IMR-90 (cell line): ENCODE data around the gene DUS2. TPM values are rescaled to one million over a fixed set of nuclear protein-coding genes. Genes with fewer than 3 reads are reported as not detected.
A peak's percentile ranks its signal among the peaks of the same experiment; 100 is the strongest.

Experiments used
- ATAC-seq: fragments of 200-7000 bp; cut with Tn5 transposase; 2 replicates; pipeline ENCODE4 v1.9.1; 2020; ENCODE audit warnings: low read depth, mild to moderate bottlenecking, moderate library complexity
- BruUV-seq: library from RNA; stranded (reverse); fragments of 400-500 nt; replicated peaks from 2 replicates; lab custom pipeline; 2021; lab: Mats Ljungman, UMichigan
- CTCF ChIA-PET: fragments of 300-600 bp; formaldehyde crosslinking; extraction: SDS; loops from one replicate; lab custom pipeline; 2021; ENCODE audit warnings: antibody characterized with exemption; lab: Yijun Ruan, JAX
- POLR2A ChIA-PET: fragments of 300-600 bp; sonication (Branson Sonifier 250); formaldehyde crosslinking; loops from one replicate; lab custom pipeline; 2022; ENCODE audit warnings: antibody characterized with exemption; ENCODE audit not compliant: unreplicated experiment; lab: Charles Lee
- DNase-seq: peaks from one replicate; pipeline ENCODE4 v3.0.0; 2013
- H2AFZ ChIP-seq: replicated peaks from 2 replicates; pipeline ENCODE3; 2013; ENCODE audit warnings: low read length, mild to moderate bottlenecking; ENCODE audit not compliant: poor library complexity
- H2AK5ac ChIP-seq: 2 replicates; pipeline ENCODE4 v1.6.1; 2013; ENCODE audit warnings: low read depth, low read length, inconsistent platforms
- H2AK9ac ChIP-seq: replicated peaks from 2 replicates; pipeline ENCODE3; 2013; ENCODE audit warnings: mild to moderate bottlenecking, low read depth, low read length, moderate library complexity; ENCODE audit not compliant: poor library complexity
- H2BK120ac ChIP-seq: 2 replicates; pipeline ENCODE4 v1.6.1; 2013; ENCODE audit warnings: low read depth, low read length, inconsistent platforms
- H2BK15ac ChIP-seq: 3 replicates; pipeline ENCODE4 v1.6.1; 2013; ENCODE audit warnings: low read depth, low read length, inconsistent platforms
- H2BK20ac ChIP-seq: 2 replicates; pipeline ENCODE4 v1.6.1; 2013; ENCODE audit warnings: low read depth, mild to moderate bottlenecking, inconsistent platforms, low read length, moderate library complexity
- H2BK5ac ChIP-seq: 2 replicates; pipeline ENCODE4 v1.6.1; 2013; ENCODE audit warnings: mild to moderate bottlenecking, low read depth, low read length, inconsistent platforms; ENCODE audit not compliant: poor library complexity, severe bottlenecking
- H3K14ac ChIP-seq: replicated peaks from 2 replicates; pipeline ENCODE4 v1.6.1; 2013; ENCODE audit warnings: low read depth, low read length, inconsistent platforms
- H3K18ac ChIP-seq: 2 replicates; pipeline ENCODE4 v1.6.1; 2013; ENCODE audit warnings: low read depth, low read length, control low read depth
- H3K23ac ChIP-seq: 2 replicates; pipeline ENCODE4 v1.6.1; 2013; ENCODE audit warnings: low read depth, low read length, inconsistent platforms
- H3K27ac ChIP-seq: 2 replicates; pipeline ENCODE4 v1.5.1; 2013; ENCODE audit warnings: mild to moderate bottlenecking, control low read depth, low read length; ENCODE audit not compliant: insufficient read depth
- H3K27me3 ChIP-seq: 2 replicates; pipeline ENCODE4 v1.6.1; 2013; ENCODE audit warnings: low read length; ENCODE audit not compliant: control insufficient read depth, insufficient read depth
- H3K36me3 ChIP-seq: 2 replicates; pipeline ENCODE4 v1.6.1; 2013; ENCODE audit warnings: low read length, mixed read lengths; ENCODE audit not compliant: control insufficient read depth, insufficient read depth
- H3K4ac ChIP-seq: 2 replicates; pipeline ENCODE4 v1.6.1; 2013; ENCODE audit warnings: low read depth, low read length, inconsistent platforms
- H3K4me1 ChIP-seq: 2 replicates; pipeline ENCODE4 v1.6.1; 2013; ENCODE audit warnings: low read length, mixed read lengths; ENCODE audit not compliant: control insufficient read depth, insufficient read depth
- H3K4me2 ChIP-seq: 2 replicates; pipeline ENCODE4 v1.6.1; 2013; ENCODE audit warnings: low read depth, mild to moderate bottlenecking, control low read depth, low read length, moderate library complexity
- H3K4me3 ChIP-seq: 2 replicates; pipeline ENCODE4 v1.5.1; 2013; ENCODE audit warnings: low read depth, mild to moderate bottlenecking, control low read depth, low read length, moderate library complexity; ENCODE audit not compliant: insufficient read depth
- H3K56ac ChIP-seq: 2 replicates; pipeline ENCODE4 v1.6.1; 2013; ENCODE audit warnings: low read length, inconsistent platforms; ENCODE audit not compliant: insufficient read depth; ENCODE audit errors: extremely low read depth
- H3K79me1 ChIP-seq, 2 experiments: 2 replicates each; pipeline ENCODE4 v1.6.1; 2013; ENCODE audit warnings: low read length in 2 of 2, inconsistent platforms in 1 of 2, low read depth in 1 of 2
- H3K9ac ChIP-seq: 2 replicates; pipeline ENCODE4 v1.6.1; 2013; ENCODE audit warnings: low read depth, low read length, control low read depth
- H3K9me1 ChIP-seq: 2 replicates; pipeline ENCODE4 v1.6.1; 2013; ENCODE audit warnings: low read length, inconsistent platforms; ENCODE audit not compliant: insufficient read depth
- H3K9me3 ChIP-seq: 2 replicates; pipeline ENCODE4 v1.6.1; 2013; ENCODE audit warnings: low read length; ENCODE audit not compliant: control insufficient read depth, insufficient read depth
- H4K20me1 ChIP-seq: 2 replicates; pipeline ENCODE4 v1.6.1; 2013; ENCODE audit warnings: low read length, inconsistent platforms; ENCODE audit not compliant: insufficient read depth
- H4K5ac ChIP-seq: 2 replicates; pipeline ENCODE4 v1.6.1; 2013; ENCODE audit warnings: mild to moderate bottlenecking, low read depth, low read length, control low read depth
- H4K8ac ChIP-seq, 2 experiments: 2 replicates each; pipeline ENCODE4 v1.6.1; 2013; ENCODE audit warnings: low read depth in 2 of 2, low read length in 2 of 2, control low read depth in 1 of 2, inconsistent platforms in 1 of 2
- H4K91ac ChIP-seq: 2 replicates; pipeline ENCODE4 v1.6.1; 2013; ENCODE audit warnings: low read depth, low read length, inconsistent platforms; ENCODE audit not compliant: insufficient read depth
- BHLHE40 ChIP-seq: fragments of 150-350 bp; IDR thresholded peaks from 2 replicates; pipeline ENCODE4 v1.6.1; 2016; ENCODE audit warnings: mild to moderate bottlenecking, low read depth, low read length
- CEBPB ChIP-seq: IDR thresholded peaks from 2 replicates; pipeline ENCODE4 v1.6.1; 2012; ENCODE audit warnings: low read depth, low read length, improper control_type of control experiment
- CHD1 ChIP-seq: IDR thresholded peaks from 2 replicates; pipeline ENCODE4 v1.6.1; 2012; ENCODE audit warnings: low read depth, low read length, improper control_type of control experiment
- CTCF ChIP-seq: conservative IDR thresholded peaks from 2 replicates; pipeline ENCODE4 v1.5.1; 2012; ENCODE audit warnings: mild to moderate bottlenecking, low read depth, low read length, improper control_type of control experiment
- ELK1 ChIP-seq: fragments of 150-350 bp; IDR thresholded peaks from 2 replicates; pipeline ENCODE4 v1.6.1; 2016; ENCODE audit warnings: low read depth, mild to moderate bottlenecking, low read length, moderate library complexity, borderline replicate concordance
- MAFK ChIP-seq: IDR thresholded peaks from 2 replicates; pipeline ENCODE4 v1.6.1; 2012; ENCODE audit warnings: low read depth, low read length, improper control_type of control experiment
- MAZ ChIP-seq: IDR thresholded peaks from 2 replicates; pipeline ENCODE4 v1.6.1; 2012; ENCODE audit warnings: low read depth, mild to moderate bottlenecking, low read length, improper control_type of control experiment, moderate library complexity, borderline replicate concordance
- NFE2L2 ChIP-seq: fragments of 150-350 bp; IDR thresholded peaks from 2 replicates; pipeline ENCODE4 v1.6.1; 2016; ENCODE audit warnings: low read depth, mild to moderate bottlenecking, low read length
- POLR2A ChIP-seq: IDR thresholded peaks from 2 replicates; pipeline ENCODE4 v1.6.1; 2012; ENCODE audit warnings: mild to moderate bottlenecking, low read depth, low read length
- RAD21 ChIP-seq: IDR thresholded peaks from 2 replicates; pipeline ENCODE4 v1.6.1; 2012; ENCODE audit warnings: low read length, improper control_type of control experiment
- RCOR1 ChIP-seq: IDR thresholded peaks from 2 replicates; pipeline ENCODE4 v1.6.1; 2012; ENCODE audit warnings: mild to moderate bottlenecking, low read length, improper control_type of control experiment; ENCODE audit not compliant: insufficient replicate concordance
- RFX5 ChIP-seq: IDR thresholded peaks from 2 replicates; pipeline ENCODE4 v1.8.0; 2012; ENCODE audit warnings: low read depth, mild to moderate bottlenecking, low read length, moderate library complexity
- USF2 ChIP-seq: fragments of 150-350 bp; IDR thresholded peaks from 2 replicates; pipeline ENCODE4 v1.6.1; 2017; ENCODE audit warnings: mild to moderate bottlenecking, antibody characterized with exemption, low read length, low read depth
- WGBS, 2 experiments: methylation state at CpG; one replicate each; pipeline versions ENCODE4 v1.1.5 to v1.1.7; 2013; ENCODE audit warnings: missing lambda C conversion rate in 2 of 2; ENCODE audit not compliant: insufficient read length in 1 of 2; ENCODE audit errors: extremely low coverage in 2 of 2; 5-methylcytosine and 5-hydroxymethylcytosine counted together
- dilution Hi-C: fragments of 300-500 bp; cut with HindIII; formaldehyde crosslinking; loops from one replicate; pipeline ENCODE4 v1.14.3; 2018; ENCODE audit warnings: low sequenced_read_pairs; ENCODE audit not compliant: unreplicated experiment
- in situ Hi-C: fragments of 300-500 bp; cut with MboI; formaldehyde crosslinking; loops from 3 replicates; pipeline ENCODE4 v1.14.3; 2019; ENCODE audit warnings: low sequenced_read_pairs, inconsistent platforms, mixed read lengths
- intact Hi-C: fragments of 100-400 bp; cut with micrococcal nuclease; formaldehyde crosslinking; loops from 2 replicates; pipeline ENCODE4 v1.10.0; 2022
- polyA plus RNA-seq, 3 experiments: library from polyadenylated mRNA; depleted of rRNA; stranded (reverse); fragments of >200 nt; gene quantifications; 2 replicates each; pipeline ENCODE4 v1.2.3, GENCODE V29; 2012; ENCODE audit warnings: low replicate concordance in 1 of 3
- total RNA-seq: library from RNA; depleted of rRNA; stranded (reverse); fragments of >200 nt; gene quantifications from 2 replicates; pipeline ENCODE4 v1.2.3, GENCODE V29; 2012

Gene DUS2
- total and polyA plus RNA-seq, 2 of the 4 experiments (the other 2 are of a cell fraction): 15.8 to 30.5 TPM

GRCh38 chr16:67987460-67988160 lies 35.5 kb upstream of the DUS2 start (continued):
- TF ChIP-seq CEBPB: no peak

GRCh38 chr16:67988675-67989074 lies 34.4 kb upstream of the DUS2 start:
- no peak overlapping the region for H3K4ac ChIP-seq
- no peak overlapping the region for H3K56ac ChIP-seq
- H3K9me1 ChIP-seq: no peaks in the 10 kb centered on the region; the same call in 1 of the 2 replicates
- no peak overlapping the region for H2AK5ac ChIP-seq
- H3K9ac ChIP-seq: no peak overlapping the region
- no peak overlapping the region for H3K4me2 ChIP-seq
- no peaks in the 10 kb centered on the region; the same call in 1 of the 2 replicates for H4K20me1 ChIP-seq
- peaks cover 5% of the 10 kb centered on the region; the same call in 1 of the 2 replicates for H3K27me3 ChIP-seq
- no TSS peak for BruUV-seq
- H3K14ac ChIP-seq: no peak overlapping the region
- whole genome bisulfite sequencing, 2 experiments: 20% methylated on average over 1 of the region's 3 CpGs; no CpG with 5 or more reads in 1 of the 2 experiments
- H2BK5ac ChIP-seq: no peak overlapping the region
- no peak overlapping the region for H3K23ac ChIP-seq
- H2BK15ac ChIP-seq: no peak overlapping the region
- H2AFZ ChIP-seq: no peak overlapping the region
- peak overlapping the region; percentile 55 for H2AK9ac ChIP-seq
- dilution Hi-C loops (no loop called here), in situ Hi-C loops (loop anchor here (10.0 kb wide), 1 partner anchor 236 kb away; no protein-coding TSS in a partner anchor), intact Hi-C loops (no loop called here)
- DNase-seq (no peak), ATAC-seq (no peak)
- no peak overlapping the region for H4K91ac ChIP-seq
- no peak overlapping the region for H2BK20ac ChIP-seq
- H3K9me3 ChIP-seq: no peaks in the 10 kb centered on the region
- ChIA-PET CTCF (no interaction called here), POLR2A (no interaction called here)
- H3K79me1 ChIP-seq: no peaks in the 10 kb centered on the region
- no peaks in the 10 kb centered on the region for H3K36me3 ChIP-seq
- no peak overlapping the region for H4K5ac ChIP-seq
- no peak overlapping the region for H4K8ac ChIP-seq
- H3K4me3 ChIP-seq: no peak overlapping the region
- no peak overlapping the region for H3K18ac ChIP-seq
- H3K4me1 ChIP-seq: peaks cover 5% of the 10 kb centered on the region; the same call in 1 of the 2 replicates
- no peak overlapping the region for H2BK120ac ChIP-seq
- H3K27ac ChIP-seq: no peak overlapping the region
- TF ChIP-seq POLR2A: no peak
- no peak for TF ChIP-seq BHLHE40
- TF ChIP-seq RFX5: no peak
- no peak for TF ChIP-seq RCOR1
- no peak for TF ChIP-seq MAFK
- TF ChIP-seq CHD1: no peak
- no peak for TF ChIP-seq RAD21
- no peak for TF ChIP-seq MAZ
- no peak for TF ChIP-seq USF2
- TF ChIP-seq NFE2L2: no peak
- TF ChIP-seq ELK1: no peak
- TF ChIP-seq CTCF: no peak
